Kidney (tissue), 14 donors: ENCODE data around the gene KIF21A. TPM values are rescaled to one million over a fixed set of nuclear protein-coding genes. Genes with fewer than 3 reads are reported as not detected.
A peak's percentile ranks its signal among the peaks of the same experiment; 100 is the strongest.

Experiments
- DNase-seq, 5 donors: peaks; one replicate each; pipeline ENCODE4 v3.0.0-alpha.2; 2013 to 2020
- FAIRE-seq: peaks from 2 replicates; lab custom pipeline; 2012; peaks lifted over from hg19 to GRCh38; lab: Jason Lieb, UNC
- H3K27ac ChIP-seq, 2 donors: one replicate each; pipeline ENCODE4 v1.7.0; 2013; ENCODE audit warnings: low read depth in 2 of 2, low read length in 2 of 2, inconsistent platforms in 1 of 2
- H3K27me3 ChIP-seq: one replicate; pipeline ENCODE4 v1.7.1; 2013; ENCODE audit warnings: low read length, inconsistent platforms; ENCODE audit not compliant: control insufficient read depth, insufficient read depth
- H3K36me3 ChIP-seq, 3 donors: one replicate each; pipeline versions ENCODE4 v1.7.0 to v1.7.1; 2013; ENCODE audit warnings: low read length in 3 of 3, control low read depth in 1 of 3, inconsistent platforms in 1 of 3; ENCODE audit not compliant: insufficient read depth in 3 of 3, control insufficient read depth in 2 of 3
- H3K4me1 ChIP-seq, 3 donors: one replicate each; pipeline versions ENCODE4 v1.7.0 to v1.7.1; 2013; ENCODE audit warnings: low read length in 3 of 3, inconsistent platforms in 1 of 3, low read depth in 1 of 3; ENCODE audit not compliant: control insufficient read depth in 2 of 3, insufficient read depth in 2 of 3
- H3K4me3 ChIP-seq, 3 donors: one replicate each; pipeline versions ENCODE4 v1.7.0 to v1.8.1; 2013; ENCODE audit warnings: low read length in 3 of 3, control low read depth in 1 of 3, inconsistent platforms in 1 of 3
- H3K9ac ChIP-seq, 3 donors: one replicate each; pipeline versions ENCODE4 v1.7.0 to v1.7.1; 2013; ENCODE audit warnings: low read length in 3 of 3, control low read depth in 1 of 3, inconsistent platforms in 1 of 3
- H3K9me3 ChIP-seq, 3 donors: one replicate each; pipeline versions ENCODE4 v1.7.0 to v1.7.1; 2013; ENCODE audit warnings: low read length in 3 of 3, control low read depth in 1 of 3, inconsistent platforms in 1 of 3; ENCODE audit not compliant: control insufficient read depth in 2 of 3, insufficient read depth in 1 of 3
- CTCF ChIP-seq: IDR thresholded peaks from 3 replicates; pipeline ENCODE4 v1.5.1; 2012; ENCODE audit warnings: mild to moderate bottlenecking, moderate library complexity, borderline replicate concordance; ENCODE audit not compliant: insufficient read depth; ENCODE audit errors: extremely low read depth
- intact Hi-C: fragments of 100-400 bp; cut with DNase I; formaldehyde crosslinking; loops from one replicate; pipeline ENCODE4 v1.11.1; 2022
- polyA plus RNA-seq: library from polyadenylated mRNA; stranded (reverse); fragments of 350-450 nt; fragmentation: Illumina TruSeq; extraction: RNeasy Lipid Tissue Mini Kit (QIAGEN cat#74804); gene quantifications from one replicate; pipeline ENCODE4 v1.2.3, GENCODE V29; 2014; ENCODE audit warnings: low read depth, low replicate concordance; ENCODE audit not compliant: insufficient read depth
- total RNA-seq: library from RNA; stranded (reverse); fragmentation: NEBNext Ultra II Directional; extraction: Animal tissue kit (Norgen Biotek cat#: 25700); gene quantifications from one replicate; pipeline ENCODE4 v1.2.1, GENCODE V29; 2021
- donor health status: control.
- donor health status: control.
- donor health status: control.
- donor health status: control.
- donor health status: control.
- donor health status: DM: yes; HTN: yes; CAD: no.
- donor health status: Normal renal cell carcinoma (clear cell type).

KIF21A gene
- total and polyA plus RNA-seq, 2 donors from 2014 or later: 16.8 to 25.7 TPM

DNA sequence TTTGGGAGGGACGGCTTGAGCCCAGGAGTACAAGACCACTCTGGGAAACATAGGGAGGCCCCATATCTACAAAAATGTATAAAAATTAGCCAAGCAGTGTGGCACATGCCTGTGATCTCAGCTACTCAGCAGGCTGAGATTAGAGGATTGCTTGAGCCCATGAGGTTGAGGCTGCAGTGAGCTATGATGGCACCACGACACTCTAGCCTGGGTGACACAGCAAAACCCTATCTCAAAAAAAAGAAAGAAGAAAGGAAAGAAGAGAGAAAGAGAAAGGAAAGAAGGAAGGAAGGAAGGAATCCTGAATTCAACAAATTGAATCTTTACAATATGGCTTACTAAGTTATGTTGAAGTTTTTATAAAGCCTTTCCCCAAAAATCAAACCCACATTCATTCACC, 2.1 kb downstream of the KIF21A start:
- no peak overlapping the region for H3K27ac ChIP-seq
- no peaks in the 10 kb centered on the region for H3K9me3 ChIP-seq
- H3K27me3 ChIP-seq: no peaks in the 10 kb centered on the region
- no peak overlapping the region for H3K9ac ChIP-seq
- intact Hi-C loops: no loop called here
- DNase-seq: no peak
- H3K4me3 ChIP-seq: peak overlapping the region in 1 of 3 donors; percentile 42
- H3K36me3 ChIP-seq: no peaks in the 10 kb centered on the region
- no peak for FAIRE-seq
- peaks cover 0 to 6% (median 0%) of the 10 kb centered on the region in 3 donors for H3K4me1 ChIP-seq
- TF ChIP-seq CTCF: no peak

DNA sequence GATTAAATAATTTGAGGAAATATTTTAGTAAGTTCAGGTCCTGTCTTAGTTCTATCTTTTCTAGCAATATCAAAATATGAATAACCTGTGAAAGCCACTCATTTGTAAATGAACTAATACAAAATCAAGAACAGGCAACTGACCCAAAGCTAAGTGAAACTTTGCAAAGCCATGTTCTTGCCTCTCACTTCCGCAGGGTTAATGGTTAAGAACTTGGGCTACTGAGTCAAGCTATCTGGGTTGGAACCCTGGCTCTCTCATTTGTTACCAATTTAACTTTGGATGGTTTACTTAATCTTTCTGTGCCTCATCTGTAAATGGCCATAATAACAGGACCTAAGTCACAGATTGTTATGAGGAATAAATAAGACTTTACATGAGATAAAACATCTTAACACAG, 2.8 kb downstream of the KIF21A start:
- TF ChIP-seq CTCF: no peak
- Histone ChIP-seq H3K4me1 (peaks cover 0 to 6% (median 0%) of the 10 kb centered on the region in 3 donors), H3K27me3 (no peaks in the 10 kb centered on the region), H3K9ac (no peak overlapping the region), H3K9me3 (no peaks in the 10 kb centered on the region), H3K27ac (no peak overlapping the region), H3K36me3 (no peaks in the 10 kb centered on the region), H3K4me3 (no peak overlapping the region)
- FAIRE-seq (no peak), DNase-seq (no peak)
- intact Hi-C loops: no loop called here

GRCh38 chr12:39435531-39435930, 7.4 kb downstream of the KIF21A start:
- DNase-seq (no peak), FAIRE-seq (no peak)
- H3K27ac ChIP-seq: no peak overlapping the region
- no peak for TF ChIP-seq CTCF
- H3K36me3 ChIP-seq: no peaks in the 10 kb centered on the region
- H3K9ac ChIP-seq: no peak overlapping the region
- H3K4me3 ChIP-seq: no peak overlapping the region
- H3K9me3 ChIP-seq: no peaks in the 10 kb centered on the region
- H3K27me3 ChIP-seq: no peaks in the 10 kb centered on the region
- H3K4me1 ChIP-seq: peaks cover 0 to 6% (median 0%) of the 10 kb centered on the region in 3 donors
- intact Hi-C loops: no loop called here

GRCh38 chr12:39431797-39432196, 11.1 kb downstream of the KIF21A start:
- FAIRE-seq: no peak
- Histone ChIP-seq H3K9ac (no peak overlapping the region), H3K27me3 (no peaks in the 10 kb centered on the region), H3K4me1 (no peaks in the 10 kb centered on the region), H3K4me3 (no peak overlapping the region), H3K9me3 (no peaks in the 10 kb centered on the region), H3K36me3 (no peaks in the 10 kb centered on the region), H3K27ac (no peak overlapping the region)
- DNase-seq: no peak
- TF ChIP-seq CTCF: no peak
- intact Hi-C loops: no loop called here
